GM18951 (cell line): ENCODE data around the gene KCNAB2.
"Not testable (repeated sequence)": the region's sequence is repeated elsewhere in the genome, so short reads cannot be mapped to it uniquely, and the experiment has no call there.

Experiments
- POLR2A ChIP-seq: IDR thresholded peaks from 4 replicates; pipeline ENCODE4 v1.6.1; 2011; ENCODE audit warnings: mild to moderate bottlenecking; ENCODE audit not compliant: insufficient read length, insufficient read depth; ENCODE audit errors: extremely low read depth
- in situ Hi-C: fragments of 300-500 bp; cut with MboI; formaldehyde crosslinking; loops from one replicate; pipeline ENCODE4 v1.12.0; 2022; ENCODE audit warnings: low sequenced_read_pairs, mixed read lengths, inconsistent platforms; ENCODE audit not compliant: unreplicated experiment

Gene KCNAB2

DNA sequence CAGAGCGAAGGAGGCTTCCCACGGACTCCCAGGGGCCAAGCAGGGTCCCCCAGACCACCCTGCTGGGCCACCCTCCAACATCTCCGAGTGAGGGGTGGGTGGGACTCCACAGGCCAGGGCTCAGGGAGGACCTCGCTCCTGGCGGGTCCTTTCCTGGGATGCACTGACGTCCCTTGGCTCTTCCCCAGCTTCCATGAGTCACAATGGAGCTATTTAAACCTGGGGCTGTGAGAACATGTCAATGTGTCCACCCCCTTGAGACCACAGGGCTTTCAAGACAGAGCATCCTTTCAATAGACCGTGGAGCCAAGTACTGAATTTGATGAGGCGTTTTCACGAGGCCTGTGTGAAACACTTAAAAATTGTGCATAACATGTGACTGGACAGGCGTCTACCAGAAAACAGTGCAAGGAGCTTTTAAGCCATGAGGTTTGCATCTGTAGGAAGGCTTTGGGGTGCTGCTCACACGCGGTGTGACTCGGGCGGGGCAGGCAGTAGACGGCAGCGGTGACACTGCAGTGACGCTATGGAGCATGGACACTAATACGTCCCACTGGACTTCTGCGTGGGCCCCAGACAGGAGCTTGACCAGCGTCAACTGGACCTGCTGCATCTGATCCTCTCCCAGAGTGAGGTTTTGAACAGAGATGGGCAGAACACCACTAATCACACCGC, 29.4 kb upstream of the KCNAB2 start:
- no peak for TF ChIP-seq POLR2A
- in situ Hi-C loops = no loop called here

DNA sequence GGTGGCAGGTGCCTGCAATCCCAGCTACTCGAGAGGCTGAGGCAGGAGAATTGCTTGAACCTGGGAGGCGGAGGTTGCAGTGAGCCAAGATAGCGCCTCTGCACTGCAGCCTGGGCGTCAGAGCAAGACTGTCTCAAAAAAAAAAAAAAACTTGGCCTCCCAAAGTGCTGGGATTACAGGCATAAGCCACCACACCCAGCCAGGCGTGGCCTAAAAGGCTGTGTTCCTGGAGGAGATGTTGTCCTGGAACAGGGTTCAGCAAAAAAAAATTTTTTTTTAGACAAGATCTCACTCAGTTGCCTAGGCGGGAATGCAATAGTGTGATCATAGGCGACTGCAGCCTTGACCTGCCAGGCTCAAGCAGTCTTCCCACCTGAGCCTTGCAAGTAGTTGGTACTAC, 28.0 kb upstream of the KCNAB2 start:
- in situ Hi-C loops = not testable (repeated sequence)

DNA sequence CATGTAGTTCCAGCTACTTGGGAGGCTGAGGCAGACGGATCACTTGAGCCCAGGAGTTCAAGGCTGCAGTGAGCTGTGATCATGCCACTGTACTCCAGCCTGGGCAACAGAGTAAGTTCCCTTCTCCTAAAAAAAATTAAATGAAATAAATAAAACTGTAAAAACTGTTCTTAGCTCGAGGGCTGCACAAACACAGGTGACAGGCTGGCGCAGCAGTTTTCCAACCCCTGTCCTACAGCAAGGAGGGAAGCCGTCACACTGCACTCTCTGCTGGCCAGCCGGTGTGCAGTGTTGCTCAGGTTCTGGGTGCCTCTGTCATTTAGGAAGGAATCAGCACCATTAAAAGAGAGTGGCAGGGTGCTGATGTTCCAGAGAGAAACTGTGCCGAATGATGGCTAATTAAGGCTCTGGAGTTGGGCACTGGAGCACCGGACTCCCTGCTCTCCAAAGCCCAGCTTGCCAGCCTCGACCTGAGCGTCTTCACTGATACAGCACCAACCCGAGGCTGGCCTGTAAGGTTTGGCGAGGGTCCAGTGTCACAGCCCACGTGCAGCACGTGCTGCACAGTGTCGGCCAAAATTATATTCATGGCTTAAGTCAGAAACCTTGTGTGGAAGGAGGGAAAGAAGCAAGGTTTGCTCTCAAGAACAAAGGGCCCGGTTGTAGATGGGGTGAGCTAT, 26.4 kb upstream of the KCNAB2 start:
- in situ Hi-C loops = no loop called here
- no peak for TF ChIP-seq POLR2A

DNA sequence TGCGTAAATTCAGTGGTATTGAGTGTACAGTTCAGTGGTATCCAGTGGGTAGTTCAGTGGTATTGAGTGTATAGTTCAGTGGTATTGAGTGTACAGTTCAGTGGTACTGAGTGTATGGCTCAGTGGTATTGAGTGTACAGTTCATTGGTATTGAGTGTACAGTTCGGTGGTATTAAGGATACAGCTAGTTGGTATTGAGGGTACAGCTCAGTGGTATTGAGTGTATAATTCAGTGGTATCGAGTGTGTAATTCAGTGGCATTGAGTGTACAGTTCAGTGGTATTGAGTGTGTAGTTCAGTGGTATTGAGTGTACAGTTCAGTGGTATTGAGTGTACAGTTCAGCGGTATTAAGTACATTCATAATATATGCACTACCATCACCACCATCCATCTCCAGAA, 23.5 kb upstream of the KCNAB2 start:
- no peak for TF ChIP-seq POLR2A
- in situ Hi-C loops = no loop called here

DNA sequence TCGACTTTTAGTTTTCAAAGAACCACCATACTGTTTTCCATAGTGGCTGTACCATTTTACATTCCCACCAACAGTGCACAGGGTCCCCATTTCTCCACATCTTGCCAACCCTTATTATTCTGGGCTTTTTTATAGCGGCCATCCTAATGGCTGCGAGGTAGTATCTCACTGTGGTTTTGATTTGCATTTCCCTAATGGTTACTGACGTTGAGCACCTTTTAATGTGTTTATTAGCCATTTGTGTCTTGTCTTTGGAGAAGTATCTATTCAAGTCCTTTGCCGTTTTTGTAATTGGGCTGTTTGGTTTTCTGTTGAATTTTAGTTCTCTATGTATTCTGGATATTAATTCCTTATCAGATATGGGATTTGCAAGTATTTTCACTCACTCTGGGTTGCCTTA, 22.3 kb upstream of the KCNAB2 start:
- in situ Hi-C loops = no loop called here
- no peak for TF ChIP-seq POLR2A

DNA sequence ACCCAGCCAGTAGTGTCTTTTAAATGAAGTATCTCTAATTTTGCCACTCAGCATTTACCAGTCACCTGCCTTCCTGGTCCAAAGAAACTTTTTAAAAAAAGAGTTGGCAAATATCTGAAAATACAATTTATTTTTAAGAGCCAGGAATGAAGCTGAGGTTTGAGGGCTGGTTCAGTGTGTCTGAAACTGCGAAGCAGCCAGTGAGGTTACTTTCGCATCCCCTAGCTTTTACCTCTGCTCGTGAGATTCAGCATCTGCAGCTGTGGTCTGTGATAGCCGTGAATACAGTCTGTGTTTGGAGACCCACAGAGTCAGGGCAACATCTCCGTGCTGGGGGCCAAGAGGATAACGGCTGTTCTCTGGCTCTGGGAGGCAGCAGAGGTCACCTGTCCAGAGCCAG, 21.3 kb upstream of the KCNAB2 start:
- no peak for TF ChIP-seq POLR2A
- in situ Hi-C loops = no loop called here

DNA sequence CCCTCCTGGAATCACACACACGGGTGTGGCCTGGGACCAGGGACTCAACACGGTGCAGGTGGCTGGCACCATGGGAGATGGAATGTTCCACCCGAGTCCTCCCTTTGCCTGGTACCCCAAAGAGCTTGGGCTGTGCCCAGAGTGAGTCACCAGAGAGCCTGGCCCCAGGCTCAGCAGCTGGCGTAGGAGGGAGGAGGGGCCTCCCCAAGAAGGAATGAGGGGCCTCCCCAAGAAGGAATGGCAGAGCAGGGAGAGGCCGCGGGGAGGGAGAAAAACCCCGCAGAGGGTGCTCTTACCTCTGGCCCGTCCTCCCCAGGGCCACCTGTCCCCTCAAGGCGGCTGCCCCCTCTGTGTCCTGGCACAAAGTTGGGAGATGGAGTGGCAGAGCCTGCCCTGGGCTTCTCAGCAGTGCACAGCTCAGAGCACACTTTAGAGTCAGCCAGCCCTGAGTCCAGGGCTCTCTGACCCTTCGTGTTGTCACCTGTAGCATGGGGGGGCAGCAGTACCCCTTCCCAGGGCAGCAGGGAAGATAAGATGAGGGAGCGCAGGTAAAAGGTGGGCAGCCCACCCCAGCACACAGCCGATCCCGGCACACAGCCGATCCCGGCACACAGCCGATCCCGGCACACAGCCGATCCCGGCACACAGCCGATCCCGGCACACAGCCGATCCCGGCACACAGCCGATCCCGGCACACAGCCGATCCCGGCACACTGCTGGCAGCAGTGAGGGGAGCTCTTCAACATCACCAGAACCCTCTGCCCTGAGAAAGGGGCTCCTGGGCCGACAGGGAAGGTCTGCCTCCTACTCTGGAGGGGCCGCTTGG, 20.2 kb upstream of the KCNAB2 start:
- in situ Hi-C loops = no loop called here
- no peak for TF ChIP-seq POLR2A

DNA sequence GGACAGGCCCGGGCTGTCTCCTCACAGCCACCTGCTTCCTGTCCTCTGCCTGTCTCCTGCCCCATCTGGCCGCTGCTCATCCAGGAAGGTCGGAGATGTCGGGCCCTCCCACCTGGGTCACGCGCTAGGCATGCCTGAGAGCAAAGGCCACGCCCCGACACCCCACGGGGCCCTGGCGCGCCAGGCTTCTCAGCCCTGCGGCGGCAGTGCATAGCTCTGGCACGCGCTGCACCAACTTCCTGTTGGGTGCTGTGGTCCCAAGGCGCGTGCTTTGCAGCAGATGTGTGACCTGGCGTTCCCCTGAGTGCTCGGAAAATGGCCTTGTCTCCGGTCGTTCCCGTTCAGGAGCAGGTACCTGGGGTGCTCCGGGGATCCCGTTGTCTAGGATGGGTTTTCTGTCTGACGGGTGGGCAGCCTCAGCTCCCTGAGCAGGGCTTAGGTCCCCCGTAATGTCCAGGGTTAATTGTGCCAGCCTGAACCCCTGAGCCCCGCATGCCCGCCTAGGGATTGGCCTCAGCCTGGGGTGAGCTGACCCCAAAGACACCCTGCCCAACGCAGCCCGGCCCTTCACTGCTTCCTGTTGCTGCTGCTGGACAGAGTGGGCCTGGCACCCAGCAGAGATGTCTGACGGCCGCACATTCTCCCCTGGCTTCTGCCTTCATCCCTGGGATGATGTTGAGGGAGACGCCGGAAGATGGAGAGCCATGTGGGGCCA, 19.4 kb upstream of the KCNAB2 start:
- TF ChIP-seq POLR2A = peak; percentile 94
- in situ Hi-C loops = no loop called here

DNA sequence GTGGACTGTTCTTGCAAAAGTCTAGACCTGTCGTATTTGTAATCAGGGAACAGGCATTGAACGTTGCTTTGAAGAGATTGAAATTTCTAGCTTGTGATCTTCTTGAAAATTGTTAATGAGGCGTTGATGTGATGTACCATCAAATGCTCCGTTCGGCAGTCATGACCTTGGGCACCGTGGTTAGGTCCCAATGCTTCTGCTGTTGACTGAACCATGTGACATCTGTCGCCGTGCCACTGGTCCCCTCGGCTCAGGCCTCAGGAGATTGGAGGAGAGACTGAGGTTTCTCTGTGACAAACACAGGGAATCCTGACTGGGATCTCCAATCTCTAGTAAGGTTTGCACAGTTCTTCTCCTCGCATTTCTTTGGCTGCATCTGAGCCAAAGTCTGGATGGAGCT, 18.1 kb upstream of the KCNAB2 start:
- in situ Hi-C loops = no loop called here
- TF ChIP-seq POLR2A = no peak

DNA sequence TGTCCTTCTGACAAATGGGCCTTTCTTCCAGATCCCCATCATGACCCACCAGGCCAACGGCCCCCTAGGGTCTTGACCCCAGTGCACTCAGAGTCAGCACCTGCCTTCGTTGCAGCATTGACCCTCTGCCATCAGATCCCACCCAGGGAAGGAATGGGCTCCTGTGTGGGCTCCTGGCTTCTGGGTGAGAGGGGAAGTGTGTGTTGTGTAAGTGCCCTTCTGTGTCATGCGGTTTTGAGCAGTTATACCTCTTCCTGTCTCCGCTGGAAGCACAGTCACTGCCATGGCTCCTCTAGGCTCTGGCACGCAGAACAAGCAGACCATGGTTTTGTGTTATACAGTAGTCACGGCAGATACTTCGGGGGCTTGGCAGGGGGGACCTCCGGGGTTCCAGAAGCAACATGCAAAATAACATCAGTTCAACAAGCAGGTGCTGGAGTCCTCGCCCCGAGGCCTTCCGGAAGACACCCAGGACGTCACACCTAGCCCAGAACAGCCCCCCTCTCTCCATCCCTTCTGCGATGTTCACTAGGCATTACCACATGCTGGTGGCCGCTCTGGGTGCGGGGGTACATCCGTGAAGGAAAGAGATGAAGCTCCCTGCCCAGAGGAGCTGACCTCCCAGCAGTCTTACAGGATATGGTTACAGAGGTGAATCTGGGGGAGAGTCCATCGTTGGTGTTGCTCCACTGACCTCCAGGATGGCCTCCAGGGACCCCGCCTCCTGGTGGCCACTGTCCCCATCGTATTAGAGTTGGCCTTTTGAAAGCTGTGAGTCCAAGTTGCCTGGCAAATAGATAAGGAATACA, 17.4 kb upstream of the KCNAB2 start:
- in situ Hi-C loops = no loop called here
- TF ChIP-seq POLR2A = no peak

DNA sequence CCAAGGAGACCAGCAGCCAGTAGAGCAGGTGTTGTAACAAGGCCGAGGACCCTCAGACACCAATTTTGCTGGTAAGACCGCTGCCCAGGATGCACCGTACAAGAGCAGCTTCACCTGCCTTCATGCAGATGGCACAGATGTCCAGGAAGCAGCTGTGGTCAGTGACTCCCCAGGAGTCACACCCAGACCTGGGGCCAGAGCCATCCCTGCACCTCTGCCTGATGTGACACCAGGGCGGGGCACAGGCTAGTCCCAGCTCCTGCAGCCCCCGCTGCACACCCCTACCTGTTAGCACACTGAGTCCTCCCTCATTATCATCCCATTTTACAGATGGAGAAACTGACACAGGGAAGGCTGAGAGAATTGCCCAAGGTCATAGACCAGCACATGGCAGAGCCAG, 16.3 kb upstream of the KCNAB2 start:
- TF ChIP-seq POLR2A = no peak

DNA sequence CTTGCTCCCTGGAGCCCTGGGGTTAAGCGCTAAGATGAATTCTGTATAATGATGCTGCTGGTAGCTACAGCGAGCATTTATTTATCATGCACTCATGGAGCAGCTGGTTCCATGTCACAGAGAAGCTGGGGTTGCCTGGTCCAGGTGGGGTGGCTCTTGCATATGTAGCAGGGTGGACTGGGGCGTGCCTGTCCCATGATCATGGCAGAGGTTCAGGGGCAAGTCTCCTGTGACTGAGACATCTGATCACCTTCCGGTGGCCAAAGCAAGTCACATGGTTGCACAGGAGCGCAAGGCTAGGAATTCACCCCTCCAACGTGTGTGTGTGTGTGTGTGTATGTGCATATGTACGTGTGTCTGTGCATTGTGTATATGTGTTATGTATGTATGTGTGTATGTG, 15.6 kb upstream of the KCNAB2 start:
- in situ Hi-C loops = no loop called here
- TF ChIP-seq POLR2A = no peak

More for the DNA sequence above, 16.3 kb upstream of the KCNAB2 start:
- in situ Hi-C loops = no loop called here

DNA sequence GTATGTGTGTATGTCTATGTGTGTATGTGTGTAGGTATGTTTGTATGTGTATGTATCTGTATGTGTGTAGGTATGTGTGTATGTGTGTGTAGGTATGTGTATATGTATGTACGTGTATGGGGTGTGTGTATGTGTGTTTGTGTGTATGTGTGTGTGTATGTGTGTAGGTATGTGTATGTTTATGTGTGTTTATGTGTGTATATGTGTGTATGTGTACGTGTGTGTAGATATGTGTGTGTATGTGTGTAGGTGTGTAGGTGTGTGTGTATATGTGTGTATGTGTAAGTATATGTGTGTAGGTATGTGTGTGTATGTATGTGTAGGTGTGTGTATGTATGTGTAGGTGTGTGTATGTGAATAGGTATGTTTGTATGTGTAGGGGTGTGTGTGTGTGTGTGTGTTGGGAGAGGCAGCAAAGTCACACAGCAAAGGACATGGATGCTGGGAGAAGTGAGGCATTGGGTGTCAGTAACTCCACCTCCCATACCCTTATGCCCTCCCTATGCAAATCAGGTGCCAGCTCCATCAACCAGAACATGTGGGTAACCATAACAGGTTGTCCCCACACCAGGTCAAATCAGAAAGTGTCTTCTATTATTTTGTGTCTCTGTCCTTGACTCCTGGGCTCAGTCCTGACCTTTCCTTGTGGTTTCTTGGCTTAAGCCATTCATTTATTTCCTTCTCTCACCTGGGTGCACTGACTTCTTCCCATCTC, 15.0 kb upstream of the KCNAB2 start:
- no peak for TF ChIP-seq POLR2A
- in situ Hi-C loops = no loop called here
